Stimulated activated CD8-positive, alpha-beta memory T cell treated with anti-CD3 and anti-CD28 coated beads, Interleukin-15, amount 100 ng/mL, for 48 hours (primary cell): ENCODE measurements around the gene APBB2.

Experiments used
- DNase-seq, 2 donors: peaks; one replicate each; pipeline ENCODE4 v3.0.0-alpha.2; 2020; ENCODE audit warnings: low read depth in 2 of 2

The APBB2 gene

DNA sequence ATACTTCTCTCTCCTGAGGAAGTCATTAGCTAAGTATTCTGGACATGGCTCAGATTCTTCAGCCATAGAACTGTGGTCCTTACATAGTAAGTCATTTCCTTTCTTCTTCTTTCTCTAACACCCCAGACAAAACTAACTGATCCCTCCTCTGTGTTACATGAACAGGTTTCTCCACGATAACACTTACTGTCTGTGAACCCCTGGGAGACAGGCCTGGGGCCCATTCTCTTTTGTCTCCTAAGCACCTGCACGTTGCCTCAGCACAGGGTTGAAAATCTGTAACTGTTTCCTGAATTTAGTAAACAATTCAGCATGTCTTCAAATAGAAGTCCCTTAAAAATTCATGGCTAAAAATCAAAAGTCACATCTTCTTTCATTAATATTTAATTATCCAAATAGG is 24.7 kb downstream of the APBB2 start:
- no peak for DNase-seq

DNA sequence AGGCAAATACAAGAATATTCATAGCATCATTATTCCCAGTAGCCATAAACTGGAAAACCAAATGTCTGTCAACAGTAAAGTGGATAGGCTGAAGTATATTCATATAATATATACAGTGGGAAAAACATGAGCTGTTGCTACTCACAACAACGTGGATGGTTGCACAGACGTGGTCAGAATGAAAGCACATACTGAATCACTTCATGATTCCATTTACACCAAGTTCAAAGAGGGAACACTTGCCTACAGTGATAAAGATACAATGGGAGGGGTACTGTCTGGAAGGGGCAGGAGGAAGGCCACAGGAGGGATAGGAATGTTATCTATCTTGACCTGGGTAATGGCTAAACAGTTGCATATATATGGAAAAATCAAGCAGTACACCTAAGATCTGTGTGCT is 25.3 kb downstream of the APBB2 start:
- no peak for DNase-seq

DNA sequence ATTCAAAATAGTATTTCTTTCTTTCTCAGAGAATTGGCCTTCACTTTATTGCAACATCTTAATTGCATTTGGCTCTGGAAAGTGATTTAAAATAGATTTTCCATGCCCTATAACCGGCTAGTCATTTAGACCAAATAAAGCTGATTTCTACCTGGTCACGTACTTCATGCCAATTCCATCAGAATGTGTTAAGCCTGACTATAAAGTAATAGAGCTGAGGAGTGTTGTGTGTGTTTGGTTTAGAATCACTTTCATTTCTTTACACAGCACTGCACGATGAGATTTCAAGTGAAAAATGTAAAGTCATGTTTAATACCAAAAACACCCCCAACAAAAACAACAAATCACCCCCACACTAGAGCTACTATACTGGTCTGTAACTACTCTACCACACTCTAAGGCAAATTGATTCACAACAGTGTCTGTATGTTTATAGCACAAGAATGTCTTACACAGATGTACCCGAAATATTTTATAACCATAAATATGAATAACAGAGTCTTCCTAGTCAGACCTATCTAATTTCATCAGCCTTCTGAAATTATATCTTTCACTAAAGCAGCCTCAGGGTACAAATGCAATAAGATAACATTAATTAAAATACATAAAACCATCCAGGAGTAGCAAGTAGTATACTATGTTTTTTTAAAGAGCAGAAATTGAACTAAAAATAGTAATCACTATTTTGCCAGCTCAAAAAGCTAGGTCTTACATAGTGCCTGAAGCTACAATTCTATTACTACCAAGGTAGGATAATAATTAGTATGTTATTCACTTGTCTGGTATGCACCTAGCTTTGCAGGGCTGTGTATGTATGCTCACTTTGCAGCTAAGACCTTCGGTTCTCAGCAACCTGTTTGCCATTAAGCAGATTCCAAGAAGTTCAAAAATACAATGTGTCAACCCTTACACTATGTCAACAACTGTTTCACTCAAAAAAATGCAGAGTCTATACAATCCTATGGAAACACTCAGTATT is 28.4 kb downstream of the APBB2 start:
- DNase-seq = no peak

DNA sequence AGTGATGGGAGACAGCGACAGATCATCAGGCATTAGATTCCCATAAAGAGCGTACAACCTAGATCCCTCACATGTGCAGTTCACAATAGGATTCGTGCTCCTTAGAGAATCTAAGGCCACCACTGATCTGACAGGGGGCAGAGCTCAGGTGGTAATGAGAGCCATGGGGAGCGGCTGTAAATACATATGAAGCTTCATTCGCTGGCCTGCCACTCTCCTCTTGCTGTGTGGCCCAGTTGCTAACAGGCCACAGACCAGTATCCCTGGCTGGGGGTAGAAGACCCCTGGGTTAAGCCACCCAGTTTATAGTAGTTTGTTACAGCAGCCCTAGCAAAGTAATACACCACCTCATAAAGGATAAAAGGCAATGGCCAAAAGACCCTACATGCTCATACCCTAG is 30.3 kb downstream of the APBB2 start:
- no peak for DNase-seq

DNA sequence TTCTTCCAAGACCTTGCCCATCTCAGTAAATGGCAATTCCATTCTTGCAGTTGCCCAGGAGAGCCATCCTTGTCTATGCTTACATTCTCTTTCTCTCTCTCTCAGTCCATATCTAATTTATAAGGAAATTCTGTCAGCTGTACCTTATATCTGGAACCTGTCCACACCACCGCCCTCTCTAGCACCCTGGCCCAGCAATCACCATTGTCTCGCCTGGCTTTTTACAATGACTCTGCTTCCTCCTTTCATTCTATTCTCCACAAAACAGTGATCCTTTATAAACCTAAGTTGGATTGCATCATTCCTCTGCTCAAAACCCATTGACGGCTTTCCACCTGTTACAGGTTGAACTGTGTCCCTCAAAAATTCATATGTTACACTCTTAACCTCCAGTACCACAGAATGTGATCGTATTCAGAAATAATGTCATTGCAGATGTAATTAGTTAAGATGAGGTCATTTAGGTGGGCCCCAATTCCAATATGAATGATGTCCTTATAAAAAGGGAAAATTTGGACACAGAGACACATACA is 31.3 kb downstream of the APBB2 start:
- no peak for DNase-seq

DNA sequence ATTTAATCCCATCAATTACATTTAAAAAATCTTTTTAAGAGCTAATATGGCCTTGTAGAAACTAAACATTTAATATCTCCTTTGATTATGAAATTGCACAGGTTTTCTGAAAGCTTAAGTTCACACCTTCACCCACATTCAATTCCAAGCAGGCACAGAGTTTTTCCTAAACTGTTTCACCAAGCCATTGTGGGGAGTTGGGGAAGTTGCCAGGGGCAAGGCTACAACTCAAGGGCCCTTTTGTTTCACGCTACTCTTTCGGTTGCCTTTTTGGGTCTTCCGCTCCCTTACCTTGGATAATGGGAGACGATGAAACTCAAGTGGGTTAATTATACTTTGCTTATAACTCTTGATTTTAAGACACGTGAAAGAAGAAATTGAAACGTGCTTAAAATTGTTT is 33.3 kb downstream of the APBB2 start:
- no peak for DNase-seq

DNA sequence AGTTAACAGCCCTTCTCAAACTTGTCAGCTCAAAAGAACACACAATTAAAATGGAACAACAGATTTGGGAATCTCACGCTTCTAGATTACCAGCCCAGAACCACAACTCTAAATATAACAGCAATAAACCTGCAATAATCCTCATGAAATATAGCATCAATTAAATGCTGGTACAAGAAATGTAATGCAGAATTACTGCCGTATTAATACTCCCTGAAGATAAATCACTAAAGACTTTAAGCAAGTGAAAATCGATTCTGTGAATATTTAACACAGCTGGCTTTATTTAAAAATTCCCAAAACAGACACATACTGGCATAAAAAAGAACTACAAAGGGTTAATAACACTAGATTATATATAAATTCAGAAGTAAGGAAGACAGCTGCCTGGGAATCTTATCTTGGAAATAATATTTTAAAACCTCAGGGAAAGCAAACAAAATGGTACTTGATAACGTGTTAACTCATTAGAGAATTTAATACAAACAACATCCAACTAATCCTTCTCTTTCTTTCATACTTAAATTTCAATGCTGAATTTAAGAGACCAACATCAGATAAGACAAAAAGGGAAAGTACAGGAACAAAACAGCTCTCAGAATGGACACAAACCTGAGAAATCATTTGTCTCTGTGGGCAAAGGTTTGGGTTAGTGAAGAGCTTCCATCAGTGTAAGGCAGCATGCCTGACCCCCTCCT is 34.7 kb downstream of the APBB2 start:
- DNase-seq = no peak

DNA sequence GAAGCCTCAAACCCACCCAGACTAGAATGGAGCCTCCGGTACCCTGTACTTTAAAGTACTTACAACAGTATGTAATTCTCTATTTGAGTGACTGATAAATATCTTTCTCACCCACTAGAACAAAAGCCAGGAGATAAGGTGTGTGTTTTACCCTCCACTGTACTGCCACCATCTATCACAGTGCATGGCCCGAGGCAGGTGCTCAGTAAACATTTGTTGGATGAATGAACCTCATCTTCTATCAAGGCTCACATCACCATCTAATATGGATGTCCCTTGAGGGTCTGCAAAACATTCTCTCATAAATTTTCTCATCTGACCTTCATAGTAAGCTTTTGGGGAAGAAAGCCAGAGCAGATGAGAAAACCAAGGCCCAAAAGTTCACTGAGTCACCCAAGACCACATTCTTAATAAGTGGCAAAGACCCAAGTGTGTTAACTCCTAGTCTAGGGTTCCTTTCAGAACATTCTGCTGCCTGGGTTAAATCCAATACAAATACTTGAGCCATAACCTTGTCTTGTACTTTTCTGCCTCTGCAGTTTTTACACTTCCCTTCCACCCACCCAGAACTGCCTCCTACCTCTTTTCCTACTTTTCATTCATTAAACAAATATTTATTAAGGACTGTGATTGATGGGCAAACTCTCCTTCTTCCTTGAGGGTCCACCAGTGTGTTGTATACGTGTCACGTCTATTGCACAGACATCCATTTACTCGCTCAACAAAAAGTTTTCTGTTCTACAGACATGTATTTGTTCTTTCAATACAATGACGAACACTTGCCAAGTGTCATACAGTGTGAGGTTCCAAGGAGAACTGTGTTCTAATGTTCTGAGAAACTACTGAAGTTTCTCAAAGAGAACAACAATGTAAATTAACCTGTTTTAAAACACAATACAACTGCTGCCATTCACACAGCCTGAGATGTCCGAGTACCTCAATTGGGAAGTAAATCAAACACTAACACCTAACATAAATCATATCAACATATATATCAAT is 35.7 kb downstream of the APBB2 start:
- DNase-seq = no peak

DNA sequence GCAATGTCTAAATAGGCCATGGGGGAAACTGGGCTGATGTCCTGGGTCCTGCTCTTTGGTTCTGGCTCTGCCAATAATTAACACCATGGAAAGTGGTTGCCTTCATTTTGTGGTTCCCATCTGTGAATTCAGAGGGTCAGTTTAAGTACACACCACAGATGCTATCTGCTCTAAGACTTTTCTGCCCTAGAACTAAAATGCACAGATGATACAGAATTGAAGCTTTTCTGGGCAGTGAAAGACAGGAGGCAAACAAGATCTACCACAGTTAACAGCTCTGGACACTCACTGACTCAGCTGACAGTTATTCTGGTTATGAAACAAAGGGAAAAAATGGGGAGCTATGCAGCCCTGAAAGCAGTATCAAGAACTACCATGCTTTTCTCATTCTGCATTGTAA is 37.3 kb downstream of the APBB2 start:
- no peak for DNase-seq

DNA sequence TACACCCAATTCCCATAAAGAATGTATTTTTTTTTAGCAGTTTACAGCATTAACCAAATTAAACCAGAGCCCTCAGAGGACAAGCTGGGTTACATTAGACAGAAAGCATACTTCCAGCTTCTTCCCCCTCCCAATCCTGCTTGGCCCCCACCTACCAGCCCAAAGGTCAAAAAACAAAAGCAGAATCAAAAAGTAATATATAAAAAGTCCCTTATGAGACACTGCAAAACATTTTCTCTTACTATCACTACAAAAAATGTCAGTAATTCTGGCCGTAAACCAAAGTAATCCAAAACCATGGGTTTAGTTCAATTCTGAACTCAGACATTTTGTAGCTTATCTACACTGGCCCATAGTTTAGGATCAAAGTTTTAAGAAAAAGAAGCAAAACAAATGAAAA is 38.0 kb downstream of the APBB2 start:
- no peak for DNase-seq

DNA sequence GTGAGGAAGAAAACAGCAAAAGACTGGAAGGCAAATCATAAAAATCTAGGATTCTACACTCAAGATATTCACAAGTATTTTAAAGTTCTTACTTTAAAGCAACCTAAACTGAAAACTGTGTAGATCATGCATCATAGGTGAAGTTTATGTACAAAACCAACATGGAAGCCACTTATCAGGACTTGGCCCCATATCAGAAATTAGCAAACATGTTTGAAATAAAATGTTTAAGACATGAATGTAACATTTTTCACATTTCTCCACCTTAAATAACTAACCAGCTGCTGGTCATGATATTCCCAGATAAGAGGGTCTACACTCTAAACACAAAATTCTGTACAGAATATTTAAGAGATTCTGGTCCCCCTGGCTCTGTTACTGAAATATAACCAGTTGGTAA is 38.5 kb downstream of the APBB2 start:
- DNase-seq = no peak

DNA sequence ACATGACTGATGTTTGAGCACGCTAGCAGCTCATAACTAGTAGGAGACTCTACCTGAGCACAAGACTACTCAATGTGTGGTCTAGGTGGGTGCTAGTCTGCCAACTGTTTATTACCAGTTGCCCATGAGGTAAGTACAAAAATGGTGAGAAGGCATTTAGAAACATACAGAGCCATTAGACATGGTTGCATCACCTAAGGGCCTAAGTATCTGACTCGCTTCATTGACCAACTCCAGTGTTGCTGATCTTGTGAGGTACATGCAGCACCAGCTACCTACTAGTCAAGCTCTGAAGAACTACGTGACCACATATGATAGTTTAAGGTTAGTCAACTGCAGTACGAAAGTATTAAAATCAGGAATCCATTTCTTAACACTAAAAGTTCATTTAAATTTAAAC is 39.9 kb downstream of the APBB2 start:
- DNase-seq = no peak

DNA sequence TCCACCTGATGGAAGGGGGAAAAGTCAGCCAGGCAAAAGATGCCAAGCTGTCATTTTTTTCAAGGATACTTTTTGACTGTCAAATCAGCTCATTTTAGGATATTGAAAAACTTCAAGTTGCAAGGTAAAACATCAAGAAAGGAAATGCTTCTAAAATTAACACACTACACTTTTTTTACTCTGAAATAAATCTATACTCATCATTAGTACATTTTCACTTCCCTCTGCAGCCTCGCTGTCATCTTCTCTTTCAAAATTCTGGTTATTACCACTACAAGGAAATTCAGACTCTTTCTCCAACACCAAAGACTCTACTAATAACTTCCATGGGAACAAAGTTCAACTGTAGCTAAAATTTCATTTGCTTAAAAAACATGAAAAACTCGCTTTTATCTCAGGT is 41.6 kb downstream of the APBB2 start:
- no peak for DNase-seq

DNA sequence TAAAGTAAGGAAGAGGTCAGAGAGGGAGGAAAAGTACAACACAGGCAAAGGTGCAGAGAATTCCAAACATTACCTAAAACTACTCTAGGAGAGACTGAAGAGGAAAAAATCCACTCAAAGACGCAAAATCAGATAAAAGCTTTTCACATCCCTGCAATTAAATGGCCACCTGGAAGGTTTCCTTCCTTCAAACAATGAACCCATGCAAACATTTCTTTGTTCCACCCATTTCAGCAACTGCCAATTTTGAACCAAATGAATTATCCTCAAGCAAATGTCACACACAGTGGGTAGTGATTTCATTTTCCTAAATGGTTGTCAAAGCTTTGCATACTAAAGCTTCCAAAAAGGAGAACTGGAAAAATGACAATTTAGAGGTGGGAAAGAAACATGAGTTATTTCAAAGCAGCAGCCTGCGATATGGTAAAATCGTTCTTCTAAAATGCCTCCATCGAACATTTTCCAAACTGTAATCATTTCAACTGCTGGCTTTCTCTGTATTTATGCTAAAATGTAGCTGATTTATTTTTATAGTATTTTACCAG is 45.0 kb downstream of the APBB2 start:
- DNase-seq = no peak

DNA sequence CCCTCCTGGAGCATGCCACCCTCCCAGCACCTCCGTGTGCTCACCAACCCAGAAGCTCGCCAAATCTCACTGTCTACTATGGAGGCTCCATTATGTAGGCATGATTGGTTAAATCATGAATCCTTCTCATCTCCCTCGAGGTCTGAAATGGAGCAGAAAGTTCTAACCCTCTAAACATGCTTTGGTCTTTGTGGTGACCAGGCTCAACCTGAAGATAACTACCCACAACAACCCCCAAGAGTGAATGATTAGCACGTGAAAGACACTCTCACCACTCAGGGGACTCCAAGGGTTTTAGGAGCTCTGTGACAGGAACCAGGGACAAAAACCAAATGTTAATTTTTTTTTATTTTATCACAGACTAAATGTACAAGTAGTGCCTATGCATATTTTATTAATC is 47.2 kb downstream of the APBB2 start:
- DNase-seq = no peak

DNA sequence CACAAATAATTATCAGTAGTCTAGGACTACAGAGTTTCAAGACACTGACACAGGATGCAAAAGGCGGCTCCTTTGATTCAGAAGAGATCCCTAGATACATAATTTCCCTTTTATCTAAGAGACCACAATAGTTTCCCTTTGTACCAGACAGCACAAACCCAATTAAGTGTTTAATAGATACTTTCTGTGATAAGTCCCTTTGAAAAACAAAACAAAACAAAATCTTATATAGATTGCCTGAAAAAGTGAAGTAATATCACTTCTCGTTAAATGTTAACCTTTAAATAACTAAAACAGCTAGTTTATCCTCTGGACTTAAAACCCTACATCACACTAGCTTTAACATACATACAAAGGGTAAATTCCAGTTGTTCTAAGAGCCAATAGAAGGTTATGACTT is 49.9 kb downstream of the APBB2 start:
- DNase-seq = no peak

DNA sequence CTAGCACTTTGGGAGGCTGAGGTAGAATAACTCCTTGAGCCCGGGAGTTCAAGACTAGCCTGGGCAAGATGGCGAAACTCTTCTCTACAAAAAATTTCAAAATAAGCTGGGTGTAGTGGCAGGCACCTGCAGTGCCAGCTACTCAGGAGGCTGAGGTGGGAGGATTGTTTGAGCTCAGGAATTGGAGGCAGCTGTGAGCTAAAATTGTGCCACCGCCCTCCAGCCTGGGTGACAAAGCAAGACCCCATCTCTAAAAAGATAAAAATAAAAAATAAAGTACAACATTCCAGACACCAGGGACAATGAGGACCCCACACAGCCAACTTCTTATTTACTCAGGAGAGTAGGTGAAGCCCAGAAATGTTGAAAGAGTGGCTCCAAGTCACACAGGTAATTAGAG is 53.0 kb downstream of the APBB2 start:
- DNase-seq = no peak

DNA sequence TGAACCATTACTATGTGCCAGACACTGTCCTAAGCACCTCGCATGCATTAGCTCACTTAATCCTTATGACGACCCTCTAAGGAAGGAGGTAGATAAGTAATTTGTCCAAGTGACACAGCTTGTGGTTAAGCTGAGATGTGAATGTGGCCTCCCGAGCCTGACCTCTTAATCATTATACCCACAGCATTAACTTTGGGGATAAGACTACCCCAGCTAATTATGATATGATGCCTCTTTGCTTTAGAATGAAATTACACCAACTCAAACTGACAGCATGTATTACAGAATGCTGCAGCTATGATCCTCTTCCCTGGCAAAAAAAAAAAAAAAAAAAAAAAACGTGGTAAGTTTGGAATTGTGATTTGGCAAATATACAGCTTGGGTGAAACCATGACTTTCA is 53.5 kb downstream of the APBB2 start:
- DNase-seq = no peak

DNA sequence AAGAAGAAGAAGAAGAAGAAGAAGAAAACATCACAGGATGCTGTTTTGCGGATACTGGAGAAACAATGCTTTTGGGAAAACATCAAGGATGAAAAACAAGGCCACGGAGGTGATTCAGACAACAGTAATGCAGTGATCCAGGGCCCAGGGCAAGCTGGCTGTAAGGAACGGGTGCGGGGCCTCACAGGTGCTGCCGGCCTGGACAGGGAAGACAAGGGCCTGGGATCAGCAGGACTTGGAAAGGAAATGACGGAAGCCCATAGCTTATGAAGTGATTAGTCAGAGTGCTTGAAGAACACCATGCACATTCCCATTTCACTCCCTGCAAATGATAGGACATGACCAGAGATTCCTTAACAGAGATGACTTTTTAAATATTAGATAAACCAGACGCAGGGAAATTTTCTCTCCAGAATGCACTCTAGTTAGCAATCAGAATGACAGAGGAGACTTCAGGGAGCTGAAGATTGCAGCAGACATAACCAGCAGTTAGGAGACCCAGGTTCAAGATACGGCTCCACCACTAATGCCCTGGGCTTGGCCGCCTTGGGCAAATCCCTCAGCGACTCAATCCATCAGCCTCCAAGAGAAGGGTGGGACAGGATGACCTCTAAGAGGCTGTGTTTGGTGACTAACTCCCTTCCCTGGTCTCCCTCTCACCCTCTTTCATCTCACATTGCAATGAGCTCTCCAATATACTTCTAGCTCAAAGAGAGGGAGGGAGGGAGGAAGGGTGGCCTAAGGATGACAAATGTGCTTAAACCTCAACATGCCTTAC is 54.1 kb downstream of the APBB2 start:
- DNase-seq = no peak

DNA sequence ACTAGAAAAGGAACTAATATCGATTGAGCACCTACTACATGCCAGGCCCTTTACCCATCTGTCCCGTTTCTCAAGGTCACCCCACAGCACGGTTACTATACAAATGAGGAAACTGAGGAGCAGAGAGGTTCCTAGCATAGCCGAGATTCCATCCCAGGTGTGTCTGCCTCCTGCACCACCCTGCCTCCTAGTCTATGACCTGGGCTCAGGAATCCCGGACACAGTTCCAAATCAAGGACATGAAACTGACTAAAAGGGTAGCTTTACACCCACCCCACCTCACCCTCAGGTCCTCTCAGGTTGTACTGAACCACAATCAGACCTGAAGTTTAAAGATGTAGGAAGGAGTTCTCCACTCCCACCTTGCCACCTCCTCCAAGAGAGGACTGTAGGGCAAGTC is 55.6 kb downstream of the APBB2 start:
- no peak for DNase-seq

DNA sequence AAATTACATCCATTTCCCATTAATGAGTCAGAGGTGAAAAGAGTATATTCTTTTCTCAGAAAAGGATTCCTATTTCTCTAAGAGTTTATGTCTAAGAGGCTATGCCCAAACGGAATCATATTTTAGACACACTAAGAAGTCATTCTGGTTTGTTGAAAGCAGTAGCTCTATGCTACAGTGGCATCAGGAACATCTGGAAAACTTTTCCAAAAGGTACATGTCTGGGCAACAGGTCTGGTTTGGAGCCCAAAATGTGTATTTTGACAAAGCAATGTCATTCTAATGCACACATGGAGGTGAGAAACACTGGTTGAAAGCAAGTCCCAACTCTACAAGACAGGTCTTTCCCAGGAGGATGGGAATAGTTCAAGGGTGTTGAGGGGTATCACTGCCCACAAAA is 56.1 kb downstream of the APBB2 start:
- DNase-seq = no peak
